B cell (primary cell): Measurements from ENCODE around the gene SLC24A3. TPM values are rescaled to one million over a fixed set of nuclear protein-coding genes. Genes with fewer than 3 reads are reported as not detected.

Experiments
- ATAC-seq: fragments of 200-7000 bp; cut with Tn5 transposase; one replicate; pipeline ENCODE4 v1.10.0; 2021; ENCODE audit warnings: low read depth, mild to moderate bottlenecking, moderate number of reproducible peaks, moderate library complexity
- CTCF ChIA-PET: fragments of 350-600 bp; sonication (Branson Sonifier 250); formaldehyde crosslinking; loops from one replicate; lab custom pipeline; 2021; ENCODE audit warnings: antibody characterized with exemption, inconsistent platforms; lab: Charles Lee
- POLR2A ChIA-PET: fragments of 350-600 bp; sonication (Branson Sonifier 250); formaldehyde crosslinking; loops from one replicate; lab custom pipeline; 2021; ENCODE audit warnings: antibody characterized with exemption; lab: Charles Lee
- DNase-seq: peaks from one replicate; pipeline ENCODE4 v3.0.0; 2013
- H2AFZ ChIP-seq: 2 replicates; pipeline ENCODE4 v1.6.1; 2012; ENCODE audit warnings: mild to moderate bottlenecking, low read depth, low read length; ENCODE audit not compliant: insufficient read depth, poor library complexity, severe bottlenecking
- H3K27ac ChIP-seq, 2 donors: 1 replicate in 1 of 2; 2 replicates in 1 of 2; pipeline ENCODE4 v1.5.1; 2012 to 2013; ENCODE audit warnings: low read length in 2 of 2, mild to moderate bottlenecking in 2 of 2, moderate library complexity in 1 of 2
- H3K27me3 ChIP-seq, 4 experiments: fragments of 200-600 bp in 1 of 4; sonication (generic) in 1 of 4; replicated peaks in 1 of 4; 1 replicate in 2 of 4; 2 replicates in 2 of 4; pipeline versions ENCODE4 v1.6.1 to v1.7.0; 2013 to 2016; ENCODE audit warnings: low read length in 3 of 4, mild to moderate bottlenecking in 2 of 4, mixed read lengths in 1 of 4, moderate library complexity in 1 of 4; ENCODE audit not compliant: insufficient read depth in 4 of 4, control insufficient read depth in 3 of 4; ENCODE audit errors: control extremely low read depth in 1 of 4
- H3K36me3 ChIP-seq, 2 experiments: replicated peaks in 1 of 2; 1 replicate in 1 of 2; 2 replicates in 1 of 2; pipeline versions ENCODE4 v1.6.1 to v1.7.1; 2013; ENCODE audit warnings: low read length in 1 of 2; ENCODE audit not compliant: insufficient read depth in 2 of 2, control insufficient read depth in 1 of 2; ENCODE audit errors: control extremely low read depth in 1 of 2, extremely low read depth in 1 of 2
- H3K4me1 ChIP-seq, 2 donors: fragments of 200-600 bp in 1 of 2; sonication (generic) in 1 of 2; 1 replicate in 1 of 2; 2 replicates in 1 of 2; pipeline versions ENCODE4 v1.5.1 to v1.6.1; 2013 to 2017; ENCODE audit warnings: low read length in 2 of 2; ENCODE audit not compliant: control insufficient read depth in 2 of 2, insufficient read depth in 2 of 2
- H3K4me2 ChIP-seq: replicated peaks from 2 replicates; pipeline ENCODE3; 2012; ENCODE audit warnings: mild to moderate bottlenecking, low read depth, low read length; ENCODE audit not compliant: poor library complexity, severe bottlenecking
- H3K4me3 ChIP-seq, 5 experiments: fragments of 200-600 bp in 1 of 5; sonication (generic) in 1 of 5; 1 replicate in 3 of 5; 2 replicates in 2 of 5; pipeline versions ENCODE4 v1.5.1 to v1.7.0; 2011 to 2016; ENCODE audit warnings: low read length in 4 of 5, mild to moderate bottlenecking in 4 of 5, low read depth in 2 of 5, control low read depth in 1 of 5, moderate library complexity in 1 of 5; ENCODE audit not compliant: insufficient read depth in 1 of 5; ENCODE audit errors: control extremely low read depth in 1 of 5, extremely low read depth in 1 of 5
- H3K79me2 ChIP-seq: fragments of 200-600 bp; sonication (generic); one replicate; pipeline ENCODE4 v1.6.0; 2016; ENCODE audit warnings: low read length; ENCODE audit not compliant: control insufficient read depth, insufficient read depth
- H3K9ac ChIP-seq: fragments of 200-600 bp; sonication (generic); 2 replicates; pipeline ENCODE4 v1.6.1; 2017; ENCODE audit warnings: mild to moderate bottlenecking, low read length, moderate library complexity
- H3K9me3 ChIP-seq, 3 donors: one replicate each; pipeline versions ENCODE4 v1.6.1 to v1.7.1; 2013; ENCODE audit warnings: low read length in 2 of 3; ENCODE audit not compliant: control insufficient read depth in 2 of 3, insufficient read depth in 1 of 3; ENCODE audit errors: control extremely low read depth in 1 of 3
- H4K20me1 ChIP-seq: 2 replicates; pipeline ENCODE4 v1.6.0; 2012; ENCODE audit warnings: mild to moderate bottlenecking, low read length; ENCODE audit not compliant: insufficient read depth, control insufficient read depth, poor library complexity, severe bottlenecking
- H3K27ac Mint-ChIP-seq: one replicate; pipeline ENCODE4 v1.8.0; 2021; ENCODE audit warnings: mixed read lengths
- H3K27me3 Mint-ChIP-seq: one replicate; pipeline ENCODE4 v1.8.0; 2021; ENCODE audit warnings: mixed read lengths
- H3K4me1 Mint-ChIP-seq: one replicate; pipeline ENCODE4 v1.8.0; 2021; ENCODE audit warnings: mixed read lengths
- H3K4me3 Mint-ChIP-seq: one replicate; pipeline ENCODE4 v1.8.0; 2021; ENCODE audit warnings: mixed read lengths
- H3K9me3 Mint-ChIP-seq: one replicate; pipeline ENCODE4 v1.8.0; 2022; ENCODE audit warnings: mixed read lengths; ENCODE audit not compliant: insufficient read depth
- EZH2 ChIP-seq: IDR thresholded peaks from 2 replicates; pipeline ENCODE4 v1.6.1; 2012; ENCODE audit warnings: borderline replicate concordance, low read depth, mild to moderate bottlenecking, moderate library complexity, low read length; ENCODE audit not compliant: insufficient read depth, poor library complexity, severe bottlenecking
- WGBS: methylation state at CpG from one replicate; pipeline ENCODE4 v1.1.5; 2013; ENCODE audit warnings: missing lambda C conversion rate; ENCODE audit not compliant: insufficient coverage; 5-methylcytosine and 5-hydroxymethylcytosine counted together
- intact Hi-C: fragments of 100-400 bp; cut with micrococcal nuclease; formaldehyde crosslinking; loops from one replicate; pipeline ENCODE4 v1.10.0; 2022
- polyA plus RNA-seq: library from polyadenylated mRNA; depleted of rRNA; stranded (reverse); fragments of >200 nt; gene quantifications from 2 replicates; pipeline ENCODE4 v1.2.3, GENCODE V29; 2012
- total RNA-seq, 2 donors: library from RNA; stranded (reverse); fragments of 120-200 nt in 1 of 2; gene quantifications; 1 replicate in 1 of 2; 2 replicates in 1 of 2; pipeline versions ENCODE4 v1.2.3 to v1.2.4, GENCODE V29; 2013 to 2022
- TF ChIP-seq, protein P1 (sequence below): fragments of 200-600 bp; IDR thresholded peaks from one replicate; pipeline ENCODE4 v1.8.0; 2022; ENCODE audit warnings: antibody characterized with exemption, mild to moderate bottlenecking

Gene SLC24A3
- total and polyA plus RNA-seq, 2 donors (not counting 1 experiment from before 2014, with no cell fraction given), result not detected

DNA sequence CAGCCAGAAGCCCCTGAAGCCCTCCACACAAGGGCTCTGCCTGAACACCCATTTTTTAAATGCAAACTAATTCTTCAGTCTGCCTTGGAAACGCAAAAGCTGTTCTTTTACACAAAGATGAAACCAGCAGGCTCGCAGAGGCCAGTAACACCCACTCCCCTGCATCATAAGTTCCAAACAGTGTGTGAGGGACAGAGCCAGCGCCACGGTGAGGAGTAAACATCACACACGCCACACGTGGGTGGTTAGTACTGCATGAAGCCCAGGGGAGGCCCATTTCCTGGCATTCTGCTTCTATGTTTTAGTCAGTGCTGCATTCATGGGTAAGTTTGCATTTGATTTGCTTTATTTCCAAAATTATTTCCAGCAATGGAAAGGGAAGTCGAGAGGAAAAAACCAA is 327.9 kb downstream of the SLC24A3 start:
- DNase-seq, result no peak
- Mint-ChIP-seq H3K27me3 (peaks cover 4% of the 10 kb centered on the region), H3K9me3 (no peaks in the 10 kb centered on the region), H3K27ac (no peak overlapping the region), H3K4me1 (no peaks in the 10 kb centered on the region), H3K4me3 (no peak overlapping the region)
- no peak for ATAC-seq
- H3K36me3 ChIP-seq, result no peaks in the 10 kb centered on the region
- H3K4me1 ChIP-seq, result no peaks in the 10 kb centered on the region
- H3K9me3 ChIP-seq, result no peaks in the 10 kb centered on the region
- no peak overlapping the region for H3K27ac ChIP-seq
- no peak overlapping the region for H3K4me2 ChIP-seq
- WGBS, result 25% methylated on average over 4 of the region's 7 CpGs
- TF ChIP-seq EZH2, result no peak
- TF ChIP-seq, protein P1, sequence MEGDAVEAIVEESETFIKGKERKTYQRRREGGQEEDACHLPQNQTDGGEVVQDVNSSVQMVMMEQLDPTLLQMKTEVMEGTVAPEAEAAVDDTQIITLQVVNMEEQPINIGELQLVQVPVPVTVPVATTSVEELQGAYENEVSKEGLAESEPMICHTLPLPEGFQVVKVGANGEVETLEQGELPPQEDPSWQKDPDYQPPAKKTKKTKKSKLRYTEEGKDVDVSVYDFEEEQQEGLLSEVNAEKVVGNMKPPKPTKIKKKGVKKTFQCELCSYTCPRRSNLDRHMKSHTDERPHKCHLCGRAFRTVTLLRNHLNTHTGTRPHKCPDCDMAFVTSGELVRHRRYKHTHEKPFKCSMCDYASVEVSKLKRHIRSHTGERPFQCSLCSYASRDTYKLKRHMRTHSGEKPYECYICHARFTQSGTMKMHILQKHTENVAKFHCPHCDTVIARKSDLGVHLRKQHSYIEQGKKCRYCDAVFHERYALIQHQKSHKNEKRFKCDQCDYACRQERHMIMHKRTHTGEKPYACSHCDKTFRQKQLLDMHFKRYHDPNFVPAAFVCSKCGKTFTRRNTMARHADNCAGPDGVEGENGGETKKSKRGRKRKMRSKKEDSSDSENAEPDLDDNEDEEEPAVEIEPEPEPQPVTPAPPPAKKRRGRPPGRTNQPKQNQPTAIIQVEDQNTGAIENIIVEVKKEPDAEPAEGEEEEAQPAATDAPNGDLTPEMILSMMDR, result no peak
- intact Hi-C loops, result no loop called here
- no peak overlapping the region for H2AFZ ChIP-seq
- no peaks in the 10 kb centered on the region for H3K27me3 ChIP-seq
- ChIA-PET POLR2A (no interaction called here), CTCF (no interaction called here)
- H3K9ac ChIP-seq, result no peak overlapping the region
- no peaks in the 10 kb centered on the region for H3K79me2 ChIP-seq
- H4K20me1 ChIP-seq, result no peaks in the 10 kb centered on the region
- no peak overlapping the region for H3K4me3 ChIP-seq

DNA sequence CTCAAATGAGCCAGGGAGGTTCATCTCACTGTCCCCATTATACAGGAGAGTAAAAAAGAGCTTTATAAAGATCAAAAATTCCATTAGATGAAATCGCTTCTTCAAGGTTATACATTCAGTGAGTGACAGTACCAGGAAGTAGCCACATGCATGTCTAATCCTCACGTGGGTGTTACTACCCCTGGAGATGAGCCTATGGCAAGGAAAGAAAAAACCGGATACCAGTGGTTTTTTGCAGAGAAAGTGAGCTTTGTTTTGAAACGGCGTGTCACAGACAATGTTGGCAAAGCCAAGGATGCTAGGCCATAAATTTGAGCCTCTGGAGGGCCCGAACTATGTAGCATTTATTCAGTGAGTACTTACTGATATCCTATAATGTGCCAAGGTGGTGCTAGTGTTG is 330.7 kb downstream of the SLC24A3 start:
- Histone ChIP-seq H3K27me3 (no peaks in the 10 kb centered on the region), H3K9me3 (no peaks in the 10 kb centered on the region), H3K36me3 (no peaks in the 10 kb centered on the region), H3K79me2 (no peaks in the 10 kb centered on the region), H4K20me1 (no peaks in the 10 kb centered on the region), H3K4me3 (no peak overlapping the region), H3K9ac (no peak overlapping the region), H3K4me2 (no peak overlapping the region), H3K4me1 (no peaks in the 10 kb centered on the region), H2AFZ (no peak overlapping the region), H3K27ac (no peak overlapping the region)
- POLR2A ChIA-PET, result no interaction called here
- H3K27me3 Mint-ChIP-seq, result peaks cover 4% of the 10 kb centered on the region
- intact Hi-C loops, result no loop called here
- WGBS, result 72% methylated on average over 5 of the region's 6 CpGs
- H3K27ac Mint-ChIP-seq, result no peak overlapping the region
- H3K4me3 Mint-ChIP-seq, result no peak overlapping the region
- no peaks in the 10 kb centered on the region for H3K9me3 Mint-ChIP-seq
- ATAC-seq (no peak), DNase-seq (no peak)
- TF ChIP-seq EZH2, result no peak
- TF ChIP-seq, protein P1, result no peak
- CTCF ChIA-PET, result no interaction called here
- no peaks in the 10 kb centered on the region for H3K4me1 Mint-ChIP-seq
